B cell (primary cell): ENCODE results near the gene ACTRT3.

Experiments
- CTCF ChIP-seq: fragments of 200-600 bp; IDR thresholded peaks from one replicate; pipeline ENCODE4 v1.8.0; 2022; ENCODE audit warnings: antibody characterized with exemption, mild to moderate bottlenecking
- EZH2 ChIP-seq: IDR thresholded peaks from 2 replicates; pipeline ENCODE4 v1.6.1; 2012; ENCODE audit warnings: borderline replicate concordance, low read depth, mild to moderate bottlenecking, moderate library complexity, low read length; ENCODE audit not compliant: insufficient read depth, poor library complexity, severe bottlenecking

DNA sequence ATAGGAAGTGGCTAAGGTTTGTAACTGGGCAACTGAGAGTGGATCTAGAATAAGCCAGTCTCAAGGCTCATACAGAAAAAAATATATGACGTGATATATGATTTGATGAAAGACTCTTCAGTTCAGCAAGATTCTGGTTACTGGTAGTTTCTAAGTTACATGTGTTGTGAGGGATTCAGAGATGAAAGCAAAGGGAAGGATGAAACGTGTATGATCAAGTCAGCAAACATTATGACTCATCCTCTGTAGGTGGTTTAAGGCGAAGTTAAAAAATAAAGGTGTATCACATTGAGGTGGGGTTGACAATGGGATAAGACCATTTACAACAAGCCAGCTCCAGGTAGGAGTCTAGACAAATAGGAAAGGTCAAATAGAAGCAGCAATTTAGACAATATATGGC is 20.7 kb downstream of the ACTRT3 start:
- TF ChIP-seq CTCF (no peak), EZH2 (no peak)
